IPS-15b (cell line): ENCODE data around the gene AGAP1.
A peak's percentile ranks its signal among the peaks of the same experiment; 100 is the strongest.

Experiments
- H3K27me3 ChIP-seq: one replicate; pipeline ENCODE4 v1.6.1; 2013; ENCODE audit warnings: low read length; ENCODE audit not compliant: control insufficient read depth, insufficient read depth
- H3K36me3 ChIP-seq: one replicate; pipeline ENCODE4 v1.6.1; 2013; ENCODE audit warnings: low read length; ENCODE audit not compliant: control insufficient read depth, insufficient read depth
- H3K4me1 ChIP-seq: one replicate; pipeline ENCODE4 v1.6.1; 2013; ENCODE audit warnings: mild to moderate bottlenecking, low read length; ENCODE audit not compliant: control insufficient read depth, insufficient read depth
- H3K4me3 ChIP-seq: one replicate; pipeline ENCODE4 v1.5.1; 2013; ENCODE audit warnings: low read depth, low read length
- H3K9ac ChIP-seq: one replicate; pipeline ENCODE4 v1.6.1; 2013; ENCODE audit warnings: low read depth, mild to moderate bottlenecking, low read length
- H3K9me3 ChIP-seq: one replicate; pipeline ENCODE4 v1.6.1; 2013; ENCODE audit warnings: mild to moderate bottlenecking, low read length; ENCODE audit not compliant: control insufficient read depth, insufficient read depth

Gene AGAP1

DNA sequence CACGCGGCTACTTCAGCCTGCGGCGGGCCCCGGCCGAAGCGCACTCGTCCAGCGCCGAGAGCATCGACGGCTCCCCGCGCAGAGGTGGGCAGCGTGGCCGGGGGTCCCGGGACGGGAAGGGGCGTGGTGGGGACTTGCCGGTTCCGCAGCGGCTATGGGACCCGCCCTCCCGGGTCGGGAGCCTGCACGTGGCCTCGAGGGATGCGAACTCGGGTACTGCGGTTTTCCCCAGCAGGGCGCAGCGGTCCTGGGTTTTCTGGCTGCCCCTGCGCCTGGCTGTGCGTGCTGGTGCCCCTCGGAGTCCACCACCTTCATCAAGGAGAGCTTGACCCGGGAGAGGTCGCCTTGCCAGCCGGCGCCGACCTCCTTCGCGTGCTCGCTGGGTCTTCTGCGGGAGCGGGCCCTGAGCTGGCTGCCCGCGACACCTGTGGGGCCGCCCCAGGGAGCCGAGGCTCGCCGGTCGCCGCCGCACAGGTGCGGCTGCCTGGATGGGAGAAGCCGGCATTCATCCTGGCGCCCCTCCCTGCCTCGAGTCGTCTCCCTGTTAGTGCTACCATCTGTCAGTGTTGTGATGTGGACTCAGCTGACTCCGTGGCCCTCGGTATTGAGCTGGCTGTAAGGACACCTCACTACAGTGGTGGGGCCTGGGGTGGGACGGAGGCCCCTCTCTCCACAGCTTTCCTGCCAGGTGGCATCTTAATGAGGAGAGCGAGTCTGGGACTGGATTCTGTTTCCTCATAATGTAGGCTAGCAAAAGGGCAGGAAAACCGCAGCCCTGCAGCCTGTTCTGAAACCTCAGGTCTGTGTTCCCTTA is 177.3 kb downstream of the AGAP1 start:
- no peaks in the 10 kb centered on the region for H3K27me3 ChIP-seq

DNA sequence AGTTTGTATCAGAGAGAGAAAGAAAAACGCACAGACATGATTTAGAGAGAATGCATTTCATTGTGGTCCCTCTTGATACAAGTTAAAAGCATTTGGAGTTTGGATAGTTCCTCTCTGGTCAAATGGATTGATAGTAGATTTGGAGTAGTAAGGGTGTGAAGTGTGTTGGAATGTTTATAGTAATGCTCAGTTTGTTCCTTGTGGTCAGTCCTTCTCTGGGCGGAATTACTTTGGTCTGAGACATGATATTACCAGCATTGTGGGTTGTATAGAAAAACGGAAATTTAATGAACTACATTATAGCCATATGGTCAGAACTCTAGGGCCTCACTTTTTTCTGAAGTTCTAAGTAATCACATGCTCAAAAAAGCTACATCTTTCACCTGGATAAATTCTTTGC is 178.9 kb downstream of the AGAP1 start:
- Histone ChIP-seq H3K27me3 (no peaks in the 10 kb centered on the region), H3K4me3 (no peak overlapping the region), H3K9me3 (no peaks in the 10 kb centered on the region), H3K4me1 (peaks cover 15% of the 10 kb centered on the region), H3K9ac (no peak overlapping the region), H3K36me3 (no peaks in the 10 kb centered on the region)

More for the DNA sequence above, 177.3 kb downstream of the AGAP1 start:
- H3K9me3 ChIP-seq, result no peaks in the 10 kb centered on the region
- no peak overlapping the region for H3K9ac ChIP-seq
- H3K4me1 ChIP-seq, result peaks cover 12% of the 10 kb centered on the region
- H3K36me3 ChIP-seq, result no peaks in the 10 kb centered on the region
- H3K4me3 ChIP-seq, result peak overlapping the region; percentile 60

DNA sequence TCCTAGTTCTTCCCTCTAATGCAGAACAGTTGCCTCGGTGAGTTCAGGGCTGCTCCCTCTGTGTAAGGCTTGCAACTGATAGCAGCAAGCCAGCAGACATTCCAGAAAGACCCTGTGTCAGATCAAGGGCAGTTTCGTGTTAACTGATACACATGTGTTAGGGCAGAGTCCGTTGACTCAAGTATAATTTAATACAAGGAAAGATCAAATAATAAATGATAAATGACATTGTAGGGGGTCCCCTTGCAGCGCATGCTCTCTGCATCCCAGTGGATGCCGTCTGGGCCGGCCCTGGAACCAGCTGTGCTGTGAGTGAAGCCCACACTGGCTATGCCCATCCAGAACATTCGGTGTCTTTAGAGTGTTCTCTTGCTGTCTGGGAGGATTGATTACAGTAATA is 180.3 kb downstream of the AGAP1 start:
- no peaks in the 10 kb centered on the region for H3K9me3 ChIP-seq
- no peaks in the 10 kb centered on the region for H3K36me3 ChIP-seq
- peaks cover 11% of the 10 kb centered on the region for H3K4me1 ChIP-seq
- no peak overlapping the region for H3K4me3 ChIP-seq
- H3K9ac ChIP-seq, result no peak overlapping the region
- H3K27me3 ChIP-seq, result no peaks in the 10 kb centered on the region

DNA sequence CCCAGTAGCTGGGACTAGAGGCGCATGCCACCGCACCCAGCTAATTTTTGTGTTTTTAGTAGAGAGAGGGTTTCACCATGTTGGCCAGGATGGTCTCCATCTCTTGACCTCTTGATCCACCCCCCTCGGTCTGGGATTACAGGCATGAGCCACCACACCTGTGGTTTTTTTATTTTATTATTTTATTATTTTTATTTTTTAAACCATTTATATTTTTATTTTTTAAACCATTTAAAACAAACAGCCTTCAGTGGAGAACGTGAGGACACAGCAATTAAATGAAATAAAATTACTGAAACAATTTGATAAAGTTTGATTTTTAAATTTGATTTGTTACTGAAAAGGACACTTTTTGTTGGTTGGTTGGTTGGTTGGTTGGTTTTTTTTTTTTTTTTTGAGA is 181.0 kb downstream of the AGAP1 start:
- H3K9me3 ChIP-seq, result no peaks in the 10 kb centered on the region
- H3K27me3 ChIP-seq, result no peaks in the 10 kb centered on the region
- peaks cover 11% of the 10 kb centered on the region for H3K4me1 ChIP-seq
- no peaks in the 10 kb centered on the region for H3K36me3 ChIP-seq
- H3K9ac ChIP-seq, result no peak overlapping the region
- H3K4me3 ChIP-seq, result no peak overlapping the region

DNA sequence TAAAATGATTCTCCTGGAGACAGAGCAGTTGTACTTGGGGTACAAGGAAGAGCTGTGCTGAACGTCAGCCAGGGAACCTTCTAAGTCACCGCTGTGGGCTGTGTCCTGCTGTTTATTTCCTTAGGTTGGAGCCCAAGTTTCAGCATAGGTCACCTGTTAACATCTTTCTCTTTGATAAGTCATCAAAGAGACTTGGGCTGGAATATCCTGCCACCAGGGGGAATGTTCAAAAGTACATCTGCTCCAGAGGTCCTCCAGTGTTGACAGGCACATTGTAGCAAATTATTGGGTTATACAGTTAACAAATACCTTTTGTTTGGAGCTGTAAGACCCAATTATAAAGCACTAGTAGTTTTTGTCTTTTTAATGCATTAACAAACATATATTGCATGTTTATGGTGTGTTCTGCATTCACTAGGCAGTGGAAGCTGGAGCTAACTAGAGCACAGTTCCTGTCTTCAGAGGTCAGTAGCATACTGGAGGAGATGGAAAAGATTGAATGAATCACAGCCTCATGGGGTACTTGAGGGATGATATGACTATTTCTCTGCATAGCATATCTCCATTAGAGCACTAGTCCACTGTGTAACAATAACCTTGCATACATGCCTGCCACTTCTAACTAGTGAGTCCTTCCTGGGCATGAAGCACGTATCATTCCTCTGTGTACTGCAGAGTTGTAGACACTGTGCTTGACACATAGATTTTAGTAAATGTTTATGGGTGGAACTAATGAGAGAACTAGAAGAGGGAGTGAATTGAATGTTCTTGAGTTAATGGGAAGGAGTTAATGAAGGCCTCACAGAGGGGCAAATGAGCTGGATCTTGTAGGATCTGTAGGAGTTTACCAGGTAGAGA is 182.1 kb downstream of the AGAP1 start:
- no peaks in the 10 kb centered on the region for H3K27me3 ChIP-seq
- no peak overlapping the region for H3K9ac ChIP-seq
- H3K4me1 ChIP-seq, result peaks cover 11% of the 10 kb centered on the region
- H3K36me3 ChIP-seq, result no peaks in the 10 kb centered on the region
- H3K4me3 ChIP-seq, result no peak overlapping the region
- H3K9me3 ChIP-seq, result no peaks in the 10 kb centered on the region

DNA sequence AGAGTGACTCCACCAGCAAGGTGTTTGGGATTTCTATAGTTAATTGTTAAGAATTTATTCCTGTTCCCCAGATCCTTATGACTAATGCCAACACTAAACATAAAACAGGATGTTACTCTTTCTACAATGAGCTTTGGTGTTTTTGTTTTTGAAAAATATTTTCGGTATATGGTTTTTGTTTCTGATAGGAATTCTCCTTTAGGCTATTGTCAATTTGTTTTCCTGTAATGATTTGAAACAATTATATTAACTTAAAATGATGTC is 182.6 kb downstream of the AGAP1 start:
- no peaks in the 10 kb centered on the region for H3K9me3 ChIP-seq
- H3K27me3 ChIP-seq, result no peaks in the 10 kb centered on the region
- no peaks in the 10 kb centered on the region for H3K36me3 ChIP-seq
- peaks cover 11% of the 10 kb centered on the region for H3K4me1 ChIP-seq
- H3K9ac ChIP-seq, result no peak overlapping the region
- H3K4me3 ChIP-seq, result no peak overlapping the region

DNA sequence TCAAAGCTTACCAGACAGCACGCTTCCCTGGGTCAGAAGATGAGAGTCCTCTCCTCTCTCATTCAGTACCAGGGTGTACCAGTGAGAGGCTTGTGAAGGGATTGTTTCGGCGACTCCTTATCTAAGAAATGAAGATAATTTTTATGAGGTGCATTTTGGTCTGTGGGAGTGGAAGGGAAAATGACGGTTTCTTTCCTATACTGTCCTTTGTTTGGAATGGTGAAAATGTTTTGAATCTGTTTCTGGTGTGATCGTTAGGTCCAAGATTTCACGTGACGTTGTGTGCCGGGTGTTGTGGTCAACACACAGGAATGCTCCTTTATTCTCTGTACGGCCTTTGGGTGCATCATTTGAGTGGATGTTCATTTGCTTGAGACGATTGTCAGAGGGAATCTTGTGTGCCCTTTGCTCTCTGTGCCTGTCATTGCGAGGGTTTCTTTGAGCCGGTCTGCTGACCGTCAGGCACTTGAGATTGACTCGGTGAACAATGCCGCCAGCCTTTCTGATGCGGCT is 183.5 kb downstream of the AGAP1 start:
- no peaks in the 10 kb centered on the region for H3K27me3 ChIP-seq
- no peak overlapping the region for H3K4me3 ChIP-seq
- H3K9ac ChIP-seq, result no peak overlapping the region
- peaks cover 11% of the 10 kb centered on the region for H3K4me1 ChIP-seq
- no peaks in the 10 kb centered on the region for H3K9me3 ChIP-seq
- no peaks in the 10 kb centered on the region for H3K36me3 ChIP-seq

DNA sequence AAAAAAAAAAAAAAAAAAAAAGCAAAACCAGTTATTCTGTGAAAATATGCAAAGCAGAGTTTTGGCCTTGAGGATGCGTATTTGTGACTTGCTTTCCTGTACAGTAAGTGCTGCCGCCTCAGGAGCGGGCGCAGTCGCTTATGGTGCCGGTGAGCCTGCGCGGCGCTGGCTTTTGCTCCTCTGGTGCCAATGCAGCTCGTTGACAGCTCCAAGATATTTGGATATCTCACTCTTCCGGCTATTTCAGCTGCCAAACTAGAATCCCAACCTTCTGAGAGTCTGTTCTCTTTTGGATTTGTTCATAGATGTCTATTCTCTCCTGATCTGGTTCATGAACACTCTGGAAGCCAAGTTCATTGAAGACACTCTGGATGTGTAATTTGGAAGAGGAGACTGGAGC is 184.1 kb downstream of the AGAP1 start:
- H3K4me1 ChIP-seq, result peaks cover 6% of the 10 kb centered on the region

DNA sequence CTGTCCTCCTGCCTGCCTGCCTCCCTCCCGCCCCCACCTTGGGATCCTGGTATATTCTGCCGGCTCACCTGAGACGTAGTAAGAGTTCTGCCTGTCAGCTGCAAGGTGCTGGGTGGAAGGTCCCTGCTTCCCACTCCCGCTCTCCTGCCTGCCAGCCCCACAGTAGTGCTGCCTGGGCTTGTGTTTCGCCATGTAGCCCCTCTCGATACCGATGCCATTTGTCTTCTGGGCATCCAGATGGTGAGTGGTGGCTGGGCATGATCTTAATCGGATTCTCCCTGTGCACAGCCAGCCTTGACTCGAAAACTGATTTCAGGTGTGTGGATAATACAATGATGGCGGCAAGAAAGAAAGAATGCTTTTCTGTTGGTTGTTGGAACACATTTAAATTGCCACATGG is 184.9 kb downstream of the AGAP1 start:
- Histone ChIP-seq H3K4me1 (peaks cover 6% of the 10 kb centered on the region), H3K4me3 (no peak overlapping the region), H3K36me3 (no peaks in the 10 kb centered on the region), H3K9ac (no peak overlapping the region), H3K27me3 (no peaks in the 10 kb centered on the region), H3K9me3 (no peaks in the 10 kb centered on the region)

More for the DNA sequence above, 184.1 kb downstream of the AGAP1 start:
- H3K9me3 ChIP-seq, result no peaks in the 10 kb centered on the region
- no peaks in the 10 kb centered on the region for H3K27me3 ChIP-seq
- H3K36me3 ChIP-seq, result no peaks in the 10 kb centered on the region
- no peak overlapping the region for H3K4me3 ChIP-seq
- H3K9ac ChIP-seq, result no peak overlapping the region

DNA sequence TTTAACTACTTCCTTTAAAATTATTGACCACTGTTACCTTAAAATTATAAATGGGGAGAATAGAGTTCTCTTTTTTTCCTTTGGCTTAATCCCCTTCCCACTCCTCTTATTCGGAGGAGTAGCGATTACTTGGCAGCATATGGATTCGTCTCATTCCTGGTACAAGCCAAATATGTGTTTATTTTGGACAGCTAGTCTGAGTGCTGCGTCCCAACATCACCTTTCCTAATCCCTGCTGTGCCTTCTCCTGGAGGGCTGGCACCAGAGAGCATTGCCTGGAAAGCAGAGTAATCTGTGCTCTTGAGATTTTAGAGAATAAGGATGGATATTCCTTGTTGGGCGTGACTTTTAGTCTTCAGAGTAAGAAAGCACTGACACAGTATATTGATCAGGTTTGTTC is 185.6 kb downstream of the AGAP1 start:
- no peak overlapping the region for H3K9ac ChIP-seq
- no peaks in the 10 kb centered on the region for H3K36me3 ChIP-seq
- H3K9me3 ChIP-seq, result no peaks in the 10 kb centered on the region
- H3K4me3 ChIP-seq, result no peak overlapping the region
- H3K4me1 ChIP-seq, result peaks cover 6% of the 10 kb centered on the region
- no peaks in the 10 kb centered on the region for H3K27me3 ChIP-seq

DNA sequence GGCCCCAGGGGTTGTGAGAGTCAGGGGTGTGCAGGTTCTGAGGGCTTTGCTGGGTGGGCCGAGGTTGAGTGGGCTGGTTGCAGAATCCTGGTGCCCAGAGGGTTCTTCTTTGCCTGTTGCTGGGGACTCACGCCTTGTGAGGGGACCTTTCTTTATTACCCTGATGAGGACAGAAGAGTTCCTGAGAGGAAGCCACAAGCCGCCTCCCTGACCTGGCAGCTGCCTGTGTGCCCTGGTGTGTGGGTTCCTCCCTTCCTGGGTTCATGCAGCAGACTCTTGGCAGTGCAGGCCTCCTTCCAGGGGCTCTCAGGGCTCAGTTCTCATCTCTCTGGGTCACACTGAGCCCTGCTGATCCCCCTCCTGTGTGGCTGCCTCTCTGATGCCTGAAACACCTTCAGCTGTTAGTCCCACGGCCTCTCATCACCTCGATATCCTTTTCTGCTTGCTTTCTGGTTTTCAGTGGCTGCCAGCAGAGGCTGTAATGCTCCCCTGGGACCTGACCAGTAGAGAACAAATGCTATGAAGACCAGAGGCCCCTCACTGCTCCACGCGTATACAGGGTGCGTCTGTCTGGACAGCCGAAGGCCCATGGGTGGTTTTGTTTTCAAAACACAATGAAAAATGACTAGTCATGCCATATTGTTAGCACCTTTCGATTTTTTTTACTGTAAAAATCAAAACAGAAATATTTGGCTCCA is 191.3 kb downstream of the AGAP1 start:
- H3K9me3 ChIP-seq, result no peaks in the 10 kb centered on the region
- no peaks in the 10 kb centered on the region for H3K27me3 ChIP-seq
- H3K36me3 ChIP-seq, result no peaks in the 10 kb centered on the region
- H3K4me3 ChIP-seq, result no peak overlapping the region
- H3K4me1 ChIP-seq, result peaks cover 7% of the 10 kb centered on the region
- no peak overlapping the region for H3K9ac ChIP-seq
